Upper lobe of right lung (tissue), 1 donor: ENCODE measurements around the gene JAG1. TPM values are rescaled to one million over a fixed set of nuclear protein-coding genes. Genes with fewer than 3 reads are reported as not detected.

Source experiments
- ATAC-seq: fragments of 200-7000 bp; cut with Tn5 transposase; one replicate; pipeline ENCODE4 v1.9.1; 2020; ENCODE audit warnings: mild to moderate bottlenecking, moderate library complexity
- DNase-seq: peaks from one replicate; pipeline ENCODE4 v3.0.0-alpha.2; 2020
- H3K27ac ChIP-seq: fragments of 200-600 bp; one replicate; pipeline ENCODE4 v1.8.0; 2022
- H3K27me3 ChIP-seq: fragments of 200-600 bp; one replicate; pipeline ENCODE4 v1.8.0; 2022; ENCODE audit warnings: mild to moderate bottlenecking
- H3K36me3 ChIP-seq: fragments of 200-600 bp; one replicate; pipeline ENCODE4 v1.8.0; 2022
- H3K4me1 ChIP-seq: fragments of 200-600 bp; one replicate; pipeline ENCODE4 v1.8.0; 2022
- H3K4me3 ChIP-seq: fragments of 200-600 bp; one replicate; pipeline ENCODE4 v1.8.0; 2022; ENCODE audit warnings: mild to moderate bottlenecking
- H3K9me3 ChIP-seq: fragments of 200-600 bp; one replicate; pipeline ENCODE4 v1.8.0; 2022
- intact Hi-C: fragments of 100-400 bp; cut with DNase I; formaldehyde crosslinking; loops from one replicate; pipeline ENCODE4 v1.11.0; 2022
- total RNA-seq: library from RNA; stranded (reverse); fragmentation: NEBNext Ultra II Directional; extraction: Animal tissue kit (Norgen Biotek cat#: 25700); gene quantifications from one replicate; pipeline ENCODE4 v1.2.1, GENCODE V29; 2021
- TF ChIP-seq, protein P1 (sequence below): fragments of 200-600 bp; IDR thresholded peaks from one replicate; pipeline ENCODE4 v1.8.0; 2022; ENCODE audit warnings: antibody characterized with exemption
- donor health status: DM: no; HTN: yes; CAD: no; lungs with severe emphysema.

Gene JAG1
- total RNA-seq, 1 donor from 2014 or later: 51.6 TPM

DNA sequence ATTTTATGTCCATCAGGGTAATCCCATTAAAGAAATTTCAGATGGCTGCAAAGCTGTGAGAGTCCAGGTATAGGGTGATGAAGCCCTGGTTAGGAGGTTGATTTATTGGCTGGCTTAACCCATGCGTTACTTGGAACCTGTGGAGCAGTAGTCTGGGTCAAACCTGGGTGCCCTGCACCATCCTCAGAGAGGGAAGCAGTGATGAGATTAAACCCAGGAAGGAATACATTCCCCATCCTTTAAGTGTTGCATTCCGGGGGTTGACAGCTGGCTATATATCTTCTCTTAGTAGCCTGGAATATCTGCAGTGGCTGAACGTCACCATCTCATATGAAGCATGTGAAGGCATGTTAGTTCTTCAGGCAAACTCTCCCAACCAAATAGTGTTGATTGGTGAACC, 44.9 kb upstream of the JAG1 start:
- intact Hi-C loops: no loop called here
- DNase-seq (no peak), ATAC-seq (no peak)
- TF ChIP-seq, protein P1, sequence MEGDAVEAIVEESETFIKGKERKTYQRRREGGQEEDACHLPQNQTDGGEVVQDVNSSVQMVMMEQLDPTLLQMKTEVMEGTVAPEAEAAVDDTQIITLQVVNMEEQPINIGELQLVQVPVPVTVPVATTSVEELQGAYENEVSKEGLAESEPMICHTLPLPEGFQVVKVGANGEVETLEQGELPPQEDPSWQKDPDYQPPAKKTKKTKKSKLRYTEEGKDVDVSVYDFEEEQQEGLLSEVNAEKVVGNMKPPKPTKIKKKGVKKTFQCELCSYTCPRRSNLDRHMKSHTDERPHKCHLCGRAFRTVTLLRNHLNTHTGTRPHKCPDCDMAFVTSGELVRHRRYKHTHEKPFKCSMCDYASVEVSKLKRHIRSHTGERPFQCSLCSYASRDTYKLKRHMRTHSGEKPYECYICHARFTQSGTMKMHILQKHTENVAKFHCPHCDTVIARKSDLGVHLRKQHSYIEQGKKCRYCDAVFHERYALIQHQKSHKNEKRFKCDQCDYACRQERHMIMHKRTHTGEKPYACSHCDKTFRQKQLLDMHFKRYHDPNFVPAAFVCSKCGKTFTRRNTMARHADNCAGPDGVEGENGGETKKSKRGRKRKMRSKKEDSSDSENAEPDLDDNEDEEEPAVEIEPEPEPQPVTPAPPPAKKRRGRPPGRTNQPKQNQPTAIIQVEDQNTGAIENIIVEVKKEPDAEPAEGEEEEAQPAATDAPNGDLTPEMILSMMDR: no peak
- no peaks in the 10 kb centered on the region for H3K36me3 ChIP-seq
- peaks cover 10% of the 10 kb centered on the region for H3K4me1 ChIP-seq
- no peaks in the 10 kb centered on the region for H3K9me3 ChIP-seq
- no peak overlapping the region for H3K4me3 ChIP-seq
- H3K27me3 ChIP-seq: no peaks in the 10 kb centered on the region
- H3K27ac ChIP-seq: no peak overlapping the region

DNA sequence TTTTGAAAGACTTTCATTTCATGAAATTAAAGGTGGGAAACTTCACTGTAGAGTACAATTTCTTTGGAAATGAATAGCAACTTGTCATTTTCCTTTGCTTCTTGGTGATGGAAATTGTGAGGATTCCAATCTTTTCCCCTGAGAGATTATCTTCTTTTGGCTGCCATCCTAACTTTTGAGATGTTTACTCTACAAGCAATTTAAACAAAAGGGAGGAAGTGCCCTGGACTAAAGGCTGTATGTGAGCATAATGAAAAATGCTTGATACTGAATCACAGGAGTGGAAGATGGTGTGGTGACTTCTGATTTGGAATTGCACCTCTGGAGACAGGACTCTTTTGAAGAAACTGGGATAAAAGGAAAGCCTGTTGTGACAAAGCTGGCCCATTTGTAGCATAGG, 43.1 kb upstream of the JAG1 start:
- DNase-seq: no peak
- Histone ChIP-seq H3K4me3 (no peak overlapping the region), H3K9me3 (no peaks in the 10 kb centered on the region), H3K27ac (no peak overlapping the region), H3K36me3 (no peaks in the 10 kb centered on the region), H3K27me3 (no peaks in the 10 kb centered on the region), H3K4me1 (peaks cover 10% of the 10 kb centered on the region)
- no peak for ATAC-seq
- intact Hi-C loops: no loop called here
- TF ChIP-seq, protein P1: no peak

DNA sequence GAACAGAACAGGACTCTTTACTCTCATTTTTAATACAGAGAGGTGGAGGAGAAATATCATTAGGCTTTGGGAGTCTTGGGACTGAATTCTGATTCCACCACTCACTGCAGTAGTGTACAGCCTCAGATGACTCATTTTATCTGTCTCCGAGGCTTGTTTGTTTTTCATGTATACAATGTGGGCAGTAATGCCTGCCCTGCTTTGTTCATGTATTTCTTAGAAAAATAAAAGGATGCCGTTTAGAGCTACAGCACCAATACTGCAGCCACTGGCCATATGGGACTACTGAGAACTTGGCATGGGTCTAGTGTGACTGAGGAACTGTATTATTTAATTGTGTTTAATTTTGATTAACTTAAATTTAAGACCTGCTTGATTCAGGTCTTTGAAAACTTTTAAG, 41.2 kb upstream of the JAG1 start:
- H3K27me3 ChIP-seq: no peaks in the 10 kb centered on the region
- no peak overlapping the region for H3K27ac ChIP-seq
- H3K9me3 ChIP-seq: no peaks in the 10 kb centered on the region
- no peak for ATAC-seq
- no peaks in the 10 kb centered on the region for H3K36me3 ChIP-seq
- intact Hi-C loops: no loop called here
- H3K4me3 ChIP-seq: no peak overlapping the region
- DNase-seq: no peak
- H3K4me1 ChIP-seq: peaks cover 10% of the 10 kb centered on the region
- TF ChIP-seq, protein P1: no peak

DNA sequence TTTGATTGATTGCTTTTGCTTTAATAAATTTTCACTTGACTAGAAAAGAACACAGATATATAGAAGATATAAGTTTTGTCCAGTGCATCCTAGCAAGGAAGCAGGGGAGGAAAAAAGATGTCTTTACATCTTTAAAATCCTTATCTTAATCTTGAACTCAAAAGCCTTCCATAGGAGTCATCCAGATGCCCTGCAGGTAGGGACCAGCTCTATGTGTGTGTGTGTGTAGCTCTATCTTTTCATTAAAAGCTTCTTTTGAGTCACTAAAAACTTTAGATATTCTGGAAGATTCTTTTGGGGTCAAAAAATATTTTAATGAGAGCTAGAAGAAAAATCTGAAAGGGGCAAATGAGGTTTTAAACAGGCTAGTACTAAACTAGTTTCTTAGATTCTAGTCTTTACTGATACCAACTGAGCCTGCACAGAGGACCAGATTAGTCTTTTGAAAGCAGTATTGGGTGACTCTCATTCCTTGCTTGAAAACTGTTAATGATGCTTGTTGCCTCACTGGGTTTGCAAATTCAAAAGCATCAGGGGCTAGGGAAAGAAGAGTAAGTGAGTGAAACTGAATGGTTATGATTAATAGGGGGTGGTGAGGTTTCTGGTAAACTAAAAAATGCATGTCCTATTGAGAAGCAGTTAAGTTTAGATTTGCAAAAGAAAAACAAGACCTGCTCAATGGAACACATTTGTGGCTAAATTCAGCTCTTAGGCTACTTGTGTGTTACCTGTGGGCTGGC, 40.6 kb upstream of the JAG1 start:
- ATAC-seq: no peak
- intact Hi-C loops: no loop called here
- no peaks in the 10 kb centered on the region for H3K9me3 ChIP-seq
- TF ChIP-seq, protein P1: no peak
- no peak overlapping the region for H3K27ac ChIP-seq
- peaks cover 10% of the 10 kb centered on the region for H3K4me1 ChIP-seq
- DNase-seq: no peak
- H3K4me3 ChIP-seq: no peak overlapping the region
- no peaks in the 10 kb centered on the region for H3K36me3 ChIP-seq
- no peaks in the 10 kb centered on the region for H3K27me3 ChIP-seq

DNA sequence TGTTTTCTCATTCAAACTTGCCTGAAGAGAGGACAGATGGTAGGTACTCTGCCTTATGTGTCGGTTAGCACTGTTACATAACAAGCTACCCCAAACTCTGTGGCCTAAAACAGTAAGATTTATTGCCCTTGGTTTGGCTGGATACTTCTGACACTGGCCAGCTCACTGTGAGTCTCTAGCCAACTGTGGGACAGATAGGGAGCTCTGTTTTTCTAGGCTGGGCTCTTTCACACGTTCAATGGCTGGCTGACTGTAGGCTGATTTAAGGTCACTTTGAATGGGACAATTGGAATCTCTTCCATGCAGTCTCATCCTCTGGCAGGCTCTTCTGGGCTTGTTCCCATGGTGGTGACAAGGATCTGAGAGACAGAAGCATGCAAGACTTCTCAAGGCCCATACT, 39.4 kb upstream of the JAG1 start:
- Histone ChIP-seq H3K4me3 (no peak overlapping the region), H3K36me3 (no peaks in the 10 kb centered on the region), H3K9me3 (no peaks in the 10 kb centered on the region), H3K27ac (no peak overlapping the region), H3K4me1 (peaks cover 10% of the 10 kb centered on the region), H3K27me3 (no peaks in the 10 kb centered on the region)
- TF ChIP-seq, protein P1: no peak
- DNase-seq: no peak
- intact Hi-C loops: no loop called here
- ATAC-seq: no peak
